KMS-11 (cell line): ENCODE results near the gene BCO1.
A peak's percentile ranks its signal among the peaks of the same experiment; 100 is the strongest.

Experiments used
- H2AFZ ChIP-seq: fragments of 200-600 bp; sonication (generic); 2 replicates; pipeline ENCODE4 v1.6.1; 2016; ENCODE audit warnings: antibody characterized with exemption, mixed run types, low read depth
- H3K27ac ChIP-seq: fragments of 200-600 bp; sonication (generic); 2 replicates; pipeline ENCODE4 v1.6.1; 2016; ENCODE audit warnings: mild to moderate bottlenecking, mixed run types
- H3K27me3 ChIP-seq: fragments of 200-600 bp; sonication (generic); 2 replicates; pipeline ENCODE4 v1.6.1; 2017; ENCODE audit warnings: mild to moderate bottlenecking, low read depth, mixed run types, moderate library complexity; ENCODE audit not compliant: insufficient read depth
- H3K36me3 ChIP-seq: fragments of 200-600 bp; sonication (generic); 2 replicates; pipeline ENCODE4 v1.6.1; 2017; ENCODE audit warnings: mild to moderate bottlenecking, mixed run types; ENCODE audit not compliant: insufficient read depth
- H3K4me1 ChIP-seq: fragments of 200-600 bp; sonication (generic); 2 replicates; pipeline ENCODE4 v1.6.1; 2016; ENCODE audit warnings: mild to moderate bottlenecking, low read depth, mixed run types; ENCODE audit not compliant: poor library complexity, severe bottlenecking
- H3K4me2 ChIP-seq: fragments of 200-600 bp; sonication (generic); 2 replicates; pipeline ENCODE4 v1.7.0; 2016; ENCODE audit warnings: mild to moderate bottlenecking, mixed run types
- H3K4me3 ChIP-seq: fragments of 200-600 bp; sonication (generic); IDR thresholded peaks from 2 replicates; pipeline ENCODE4 v1.6.1; 2017; ENCODE audit warnings: low read depth, low read length, mixed read lengths; ENCODE audit not compliant: insufficient read depth
- H3K79me2 ChIP-seq: fragments of 200-600 bp; sonication (generic); 2 replicates; pipeline ENCODE4 v1.6.1; 2016; ENCODE audit warnings: low read depth, mixed run types; ENCODE audit not compliant: insufficient read depth
- H3K9ac ChIP-seq: fragments of 200-600 bp; sonication (generic); 2 replicates; pipeline ENCODE4 v1.6.1; 2016; ENCODE audit warnings: mild to moderate bottlenecking, mixed run types
- H4K20me1 ChIP-seq: fragments of 200-600 bp; sonication (generic); 2 replicates; pipeline ENCODE4 v1.6.1; 2016; ENCODE audit warnings: mild to moderate bottlenecking, mixed run types; ENCODE audit not compliant: insufficient read depth
- TF ChIP-seq, protein P1 (sequence below): fragments of 200-600 bp; sonication (generic); conservative IDR thresholded peaks from 2 replicates; pipeline ENCODE4 v1.6.1; 2017; ENCODE audit warnings: low read depth, mild to moderate bottlenecking, antibody characterized with exemption, low read length, moderate library complexity, mixed read lengths

BCO1 gene

GRCh38 chr16:81254922-81255526, 16.5 kb downstream of the BCO1 start:
- H3K4me3 ChIP-seq: no peak overlapping the region
- H2AFZ ChIP-seq: no peak overlapping the region
- H3K4me2 ChIP-seq: no peak overlapping the region
- no peaks in the 10 kb centered on the region for H3K36me3 ChIP-seq
- TF ChIP-seq, protein P1, sequence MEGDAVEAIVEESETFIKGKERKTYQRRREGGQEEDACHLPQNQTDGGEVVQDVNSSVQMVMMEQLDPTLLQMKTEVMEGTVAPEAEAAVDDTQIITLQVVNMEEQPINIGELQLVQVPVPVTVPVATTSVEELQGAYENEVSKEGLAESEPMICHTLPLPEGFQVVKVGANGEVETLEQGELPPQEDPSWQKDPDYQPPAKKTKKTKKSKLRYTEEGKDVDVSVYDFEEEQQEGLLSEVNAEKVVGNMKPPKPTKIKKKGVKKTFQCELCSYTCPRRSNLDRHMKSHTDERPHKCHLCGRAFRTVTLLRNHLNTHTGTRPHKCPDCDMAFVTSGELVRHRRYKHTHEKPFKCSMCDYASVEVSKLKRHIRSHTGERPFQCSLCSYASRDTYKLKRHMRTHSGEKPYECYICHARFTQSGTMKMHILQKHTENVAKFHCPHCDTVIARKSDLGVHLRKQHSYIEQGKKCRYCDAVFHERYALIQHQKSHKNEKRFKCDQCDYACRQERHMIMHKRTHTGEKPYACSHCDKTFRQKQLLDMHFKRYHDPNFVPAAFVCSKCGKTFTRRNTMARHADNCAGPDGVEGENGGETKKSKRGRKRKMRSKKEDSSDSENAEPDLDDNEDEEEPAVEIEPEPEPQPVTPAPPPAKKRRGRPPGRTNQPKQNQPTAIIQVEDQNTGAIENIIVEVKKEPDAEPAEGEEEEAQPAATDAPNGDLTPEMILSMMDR: no peak
- H3K4me1 ChIP-seq: no peaks in the 10 kb centered on the region
- no peaks in the 10 kb centered on the region for H4K20me1 ChIP-seq
- no peaks in the 10 kb centered on the region for H3K79me2 ChIP-seq
- no peak overlapping the region for H3K9ac ChIP-seq
- H3K27ac ChIP-seq: no peak overlapping the region
- no peaks in the 10 kb centered on the region for H3K27me3 ChIP-seq

GRCh38 chr16:81259916-81260315, 21.4 kb downstream of the BCO1 start:
- no peaks in the 10 kb centered on the region for H3K4me1 ChIP-seq
- no peak overlapping the region for H3K9ac ChIP-seq
- H3K4me2 ChIP-seq: no peak overlapping the region
- no peak overlapping the region for H3K4me3 ChIP-seq
- H4K20me1 ChIP-seq: no peaks in the 10 kb centered on the region
- no peaks in the 10 kb centered on the region for H3K79me2 ChIP-seq
- TF ChIP-seq, protein P1: no peak
- H3K27ac ChIP-seq: no peak overlapping the region
- H2AFZ ChIP-seq: no peak overlapping the region
- H3K36me3 ChIP-seq: no peaks in the 10 kb centered on the region
- H3K27me3 ChIP-seq: no peaks in the 10 kb centered on the region

GRCh38 chr16:81261049-81261648, 22.7 kb downstream of the BCO1 start:
- Histone ChIP-seq H2AFZ (no peak overlapping the region), H3K79me2 (no peaks in the 10 kb centered on the region), H3K36me3 (no peaks in the 10 kb centered on the region), H3K4me2 (no peak overlapping the region), H3K27ac (no peak overlapping the region), H3K27me3 (no peaks in the 10 kb centered on the region), H4K20me1 (no peaks in the 10 kb centered on the region), H3K4me1 (no peaks in the 10 kb centered on the region), H3K4me3 (no peak overlapping the region), H3K9ac (no peak overlapping the region)
- TF ChIP-seq, protein P1: peak; percentile 73

DNA sequence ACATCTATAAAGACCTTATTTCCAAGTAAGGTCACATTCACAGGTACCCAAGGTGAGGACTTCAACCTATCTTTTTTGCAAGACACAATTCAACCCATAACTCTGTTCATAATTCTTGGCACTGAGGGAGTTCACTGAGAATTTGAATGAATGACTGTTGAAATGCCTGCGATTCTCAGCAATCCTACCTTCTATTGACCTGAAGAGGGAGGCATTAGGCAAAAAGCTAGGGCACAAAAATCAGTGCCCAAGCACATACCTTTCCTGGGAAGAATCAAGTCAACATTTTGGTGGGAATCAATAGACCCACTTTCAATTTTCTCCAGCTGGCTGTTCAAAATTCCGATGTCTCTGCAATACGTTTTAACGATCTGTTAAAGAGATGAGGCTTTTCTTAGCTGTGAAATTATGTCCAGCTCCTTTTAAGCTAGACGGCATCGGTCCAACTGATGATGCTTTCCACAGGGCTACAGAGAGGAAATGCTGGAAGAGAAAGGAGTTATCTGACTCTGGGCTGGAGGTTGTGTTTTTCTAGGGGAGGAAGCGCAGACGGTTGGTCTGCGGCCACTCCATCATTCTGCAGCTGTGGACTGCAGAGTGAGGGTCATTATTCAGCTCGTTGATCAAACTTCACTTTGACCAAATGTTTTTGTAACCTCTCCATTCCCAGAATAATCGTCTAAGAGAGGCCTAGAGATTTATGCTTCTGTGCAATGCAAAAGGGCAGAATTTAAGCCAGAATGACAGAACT, 25.2 kb downstream of the BCO1 start:
- no peaks in the 10 kb centered on the region for H3K79me2 ChIP-seq
- H3K27ac ChIP-seq: no peak overlapping the region
- H3K36me3 ChIP-seq: no peaks in the 10 kb centered on the region
- no peaks in the 10 kb centered on the region for H3K27me3 ChIP-seq
- no peak overlapping the region for H3K4me3 ChIP-seq
- H4K20me1 ChIP-seq: no peaks in the 10 kb centered on the region
- no peaks in the 10 kb centered on the region for H3K4me1 ChIP-seq
- H2AFZ ChIP-seq: no peak overlapping the region
- H3K9ac ChIP-seq: no peak overlapping the region
- no peak overlapping the region for H3K4me2 ChIP-seq
- TF ChIP-seq, protein P1: no peak
